ENCODE results near the gene TCEA2.

The TCEA2 gene

GRCh38 chr20:64067005-64067632, 4.1 kb downstream of the TCEA2 start:
- no peak for DNase-seq

- DNase-seq, result no peak
Measured at GRCh38 chr20:64067733-64068307, 4.8 kb downstream of the TCEA2 start.

DNA sequence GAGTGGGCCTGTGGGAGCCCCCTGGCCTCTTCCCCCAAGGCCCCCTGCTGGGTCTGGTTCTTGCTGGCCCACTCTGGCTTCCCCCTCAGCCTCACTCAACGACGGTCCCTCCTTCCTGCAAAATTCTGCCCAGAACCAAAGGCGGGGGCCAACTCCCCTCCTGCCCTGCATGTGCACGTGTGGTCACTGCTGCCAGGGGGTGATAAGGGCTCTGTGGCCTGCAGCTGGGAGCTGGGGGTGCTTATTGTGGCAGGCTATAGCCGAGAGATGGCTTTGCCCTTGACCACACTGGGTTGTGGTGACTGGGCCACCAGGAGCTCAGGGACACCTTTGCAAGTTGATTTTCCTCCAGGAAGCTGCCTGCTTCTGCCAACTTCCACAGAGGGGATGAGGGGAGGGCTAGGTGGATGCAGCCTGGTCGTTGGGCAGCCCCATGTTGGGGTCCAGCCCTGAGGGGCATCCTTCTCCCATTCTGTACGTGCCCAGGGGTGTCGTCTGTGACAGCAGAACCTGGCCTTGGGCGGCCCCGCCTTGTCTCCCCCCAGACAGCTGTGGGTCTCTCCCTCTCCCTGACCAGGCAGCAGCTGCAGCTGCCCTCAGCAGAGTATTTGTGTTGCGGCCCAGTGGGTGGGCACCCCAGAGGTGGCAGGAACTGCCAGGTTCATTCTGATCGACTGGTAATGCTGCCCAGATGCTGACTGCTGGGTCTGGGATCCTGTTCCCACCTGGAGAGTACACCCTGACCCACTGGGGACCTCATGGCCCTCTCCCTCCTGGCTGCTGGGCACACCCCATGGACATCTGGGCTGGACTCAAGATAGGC, 5.6 kb downstream of the TCEA2 start:
- DNase-seq, result no peak

DNA sequence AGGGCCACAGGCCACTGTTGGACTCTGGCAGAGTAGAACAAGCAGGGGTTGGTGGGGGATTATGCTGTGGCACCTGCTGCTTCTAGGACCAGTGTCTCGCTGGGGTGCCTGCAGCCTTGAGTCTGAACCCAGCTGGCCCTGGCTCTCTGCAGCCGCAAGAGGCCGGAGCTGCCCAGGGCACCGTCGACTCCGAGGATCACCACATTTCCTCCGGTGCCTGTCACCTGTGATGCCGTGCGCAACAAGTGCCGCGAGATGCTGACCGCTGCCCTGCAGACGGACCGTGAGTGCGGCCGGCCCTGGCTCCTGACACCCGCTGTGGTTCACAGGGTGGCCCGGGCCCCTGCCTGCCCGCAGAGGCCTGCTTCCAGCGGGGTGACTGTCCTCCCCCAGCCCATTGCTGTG, 6.2 kb downstream of the TCEA2 start:
- DNase-seq, result no peak

DNA sequence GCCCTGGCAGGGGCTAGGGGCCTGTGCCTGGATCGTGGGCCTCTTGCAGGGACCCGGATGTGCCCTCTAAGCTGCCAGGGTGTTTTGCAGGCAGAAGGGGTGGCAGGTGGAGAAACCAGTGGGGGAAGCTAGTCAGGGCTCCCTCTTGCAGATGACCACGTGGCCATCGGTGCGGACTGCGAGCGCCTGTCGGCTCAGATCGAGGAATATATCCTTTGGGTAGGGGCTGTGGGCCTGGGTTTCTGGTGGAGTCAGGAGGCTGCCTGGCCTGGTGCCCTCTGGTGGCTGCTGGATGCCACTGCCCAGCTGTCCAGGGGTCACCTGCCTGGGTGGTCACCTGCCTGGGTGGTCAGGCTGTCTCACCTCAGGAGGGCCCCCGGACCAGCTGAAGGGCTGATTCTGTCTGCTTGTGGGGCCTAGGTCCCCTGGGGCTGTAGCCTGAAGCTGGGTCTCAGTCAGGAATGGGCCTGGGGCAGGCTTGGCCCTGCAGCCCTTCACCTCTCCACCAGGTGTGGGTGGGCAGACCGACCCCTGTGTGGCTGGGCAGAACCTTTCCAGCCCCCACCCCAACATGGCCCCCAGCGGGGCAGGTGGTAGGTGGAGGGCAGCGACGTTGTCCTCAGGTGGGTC, 6.7 kb downstream of the TCEA2 start:
- no peak for DNase-seq

GRCh38 chr20:64070244-64070993, 7.4 kb downstream of the TCEA2 start:
- no peak for DNase-seq

DNA sequence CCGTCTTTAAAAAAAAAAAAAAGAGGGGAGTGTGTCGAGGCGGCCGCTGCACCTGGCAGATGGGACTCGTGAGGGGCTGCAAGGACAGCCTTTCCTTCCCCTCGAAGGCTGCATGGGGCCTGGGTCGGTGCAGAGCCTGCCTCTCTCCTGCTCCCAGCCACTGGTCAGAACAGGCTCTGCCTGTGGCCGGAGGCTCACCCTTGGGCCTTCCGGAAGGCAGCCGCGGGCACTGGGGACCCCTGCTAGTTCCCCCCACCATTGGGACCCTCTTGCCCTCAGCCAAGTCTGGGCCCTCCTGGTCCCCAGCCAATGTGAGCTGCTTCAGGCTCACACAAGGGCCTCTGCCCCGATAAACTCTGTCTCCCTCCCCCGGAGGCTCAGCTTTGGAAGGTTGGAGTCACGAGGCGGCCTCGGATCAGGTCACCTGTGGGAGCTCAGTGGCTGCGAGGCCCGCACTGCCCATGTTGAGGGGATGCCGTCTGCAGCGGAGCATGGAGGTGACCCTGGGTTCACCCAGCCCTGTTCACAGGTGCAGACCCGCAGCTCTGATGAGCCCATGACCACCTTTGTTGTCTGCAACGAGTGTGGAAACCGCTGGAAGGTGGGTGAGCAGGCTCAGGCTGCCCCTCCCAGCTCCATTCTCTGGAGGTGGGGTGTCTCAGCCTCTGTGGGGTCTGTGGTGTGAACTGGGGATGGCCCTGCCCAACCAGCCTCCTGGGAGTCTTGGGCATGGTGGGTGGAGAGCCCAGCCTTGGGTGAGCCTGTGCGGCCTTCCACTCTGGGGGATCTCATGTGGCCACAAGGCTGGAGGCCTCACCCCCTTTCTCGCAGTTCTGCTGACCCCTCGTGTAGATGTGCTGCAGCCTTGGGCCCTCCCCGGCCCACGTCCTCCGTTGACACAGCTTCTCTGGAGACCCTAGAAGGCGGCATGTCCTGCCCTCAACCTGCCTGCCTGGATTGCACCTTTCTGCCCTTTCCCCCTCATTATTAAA, 8.6 kb downstream of the TCEA2 start:
- DNase-seq, result no peak

- no peak for DNase-seq
Measured at GRCh38 chr20:64072498-64073063, 9.6 kb downstream of the TCEA2 start.

GRCh38 chr20:64073476-64074183, 10.6 kb downstream of the TCEA2 start:
- DNase-seq, result no peak

DNA sequence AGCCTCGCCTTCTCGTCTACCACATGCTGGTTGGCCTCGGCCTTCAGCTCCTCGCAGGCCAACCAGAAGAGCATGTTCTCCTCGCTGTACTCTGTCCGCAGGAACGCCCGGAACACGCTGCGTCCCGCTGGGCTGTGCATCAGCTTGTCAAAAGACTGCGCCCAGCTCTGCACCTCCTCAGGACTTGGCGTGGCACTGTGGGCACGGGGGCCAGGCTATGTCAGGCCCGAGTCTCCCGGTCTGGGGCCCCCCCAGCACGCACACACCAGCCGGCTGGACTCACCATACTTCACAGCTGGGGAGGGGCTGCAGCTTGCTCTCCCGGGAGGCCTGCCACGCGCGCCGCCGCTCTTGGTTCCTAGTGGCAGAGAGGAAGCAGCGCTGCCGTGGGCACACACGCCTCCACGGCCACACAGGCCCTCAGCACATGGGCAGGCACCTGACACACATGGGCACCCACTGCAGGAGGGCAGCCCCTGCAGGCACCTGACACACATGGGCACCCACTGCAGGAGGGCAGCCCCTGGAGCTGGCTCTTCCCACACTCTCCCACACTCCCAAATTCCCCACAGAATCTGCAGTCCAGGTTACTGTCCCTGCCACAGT, 11.3 kb downstream of the TCEA2 start:
- no peak for DNase-seq

GRCh38 chr20:64074963-64075362, 12.0 kb downstream of the TCEA2 start:
- no peak for DNase-seq

- DNase-seq, result no peak
Measured at GRCh38 chr20:64075556-64075955, 12.6 kb downstream of the TCEA2 start.

GRCh38 chr20:64076061-64076997, 13.3 kb downstream of the TCEA2 start:
- DNase-seq, result no peak

- peak; percentile 28 to 51 for DNase-seq
Measured at GRCh38 chr20:64077094-64077493, 14.1 kb downstream of the TCEA2 start.

DNA sequence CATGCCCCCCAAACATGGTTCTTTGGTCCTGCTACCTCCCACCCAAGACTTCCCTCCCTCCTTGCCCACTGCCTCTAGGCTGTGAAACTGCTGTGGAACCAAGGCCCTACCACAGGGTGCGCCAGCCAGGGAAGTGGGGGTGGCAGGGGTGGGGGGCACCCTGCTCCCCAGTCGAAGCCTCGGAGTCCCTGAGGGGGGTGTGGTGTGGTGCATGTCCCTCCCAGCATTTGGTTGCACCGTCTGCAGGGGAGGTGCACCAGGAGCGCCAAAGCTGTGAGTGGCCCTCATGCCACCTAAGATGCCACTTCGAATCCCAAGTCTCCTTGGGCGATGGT, 14.5 kb downstream of the TCEA2 start:
- DNase-seq, result no peak

- DNase-seq, result no peak
Measured at GRCh38 chr20:64077876-64078551, 15.0 kb downstream of the TCEA2 start.

GRCh38 chr20:64078934-64079272, 15.9 kb downstream of the TCEA2 start:
- no peak for DNase-seq

DNA sequence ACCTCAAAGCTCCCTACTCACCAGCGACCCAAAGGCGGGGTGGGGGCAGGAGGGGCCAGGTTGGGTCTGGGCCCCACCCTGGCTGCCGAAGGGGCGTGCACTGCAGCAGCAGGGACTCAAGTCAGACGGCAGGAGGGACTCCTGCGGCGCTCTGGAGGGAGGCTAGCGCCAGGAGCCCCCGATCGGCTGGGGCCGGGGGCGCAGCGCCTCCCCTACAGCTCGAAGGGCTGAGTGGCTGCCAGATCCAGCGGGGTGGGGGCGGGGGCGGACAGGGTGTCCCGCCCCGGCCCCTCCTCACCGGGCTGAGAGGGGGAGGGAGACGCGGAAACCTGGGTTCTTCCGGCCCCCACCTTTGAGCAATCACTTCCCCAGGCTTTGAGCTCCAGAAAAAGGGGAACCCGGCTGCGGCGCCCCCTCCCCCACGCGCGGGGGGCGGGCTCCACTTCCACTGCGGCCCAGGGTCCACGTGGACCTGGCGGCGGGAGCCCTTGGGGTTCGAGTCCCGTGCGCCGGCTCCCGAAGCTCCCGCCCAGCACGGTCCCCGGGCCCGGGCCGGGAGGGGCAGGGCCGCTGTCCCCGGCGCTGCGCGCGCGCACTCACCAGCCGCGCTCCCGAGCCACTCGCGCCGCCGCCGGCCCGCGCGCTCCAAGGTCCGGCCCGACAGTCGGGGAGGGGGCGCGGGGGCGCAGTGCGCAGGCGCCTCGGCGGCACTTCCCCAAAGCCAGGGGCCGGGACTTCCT, 16.4 kb downstream of the TCEA2 start, which contains the start of gene RGS19:
Gene RGS19 (minus strand): TSS at position 246 of the 740 bp plus-strand sequence. CDS start 2,632 bp downstream, outside the sequence.
- peak; percentile 82 to 86 for DNase-seq

All from inflammatory macrophage treated with lipopolysaccharide for 1 hour (primary cell).